NCI-H2227 (cell line): ENCODE data around the gene GCK.
A peak's percentile ranks its signal among the peaks of the same experiment; 100 is the strongest.

ENCODE experiments used
- DNase-seq: peaks from one replicate; lab custom pipeline; 2025; ENCODE audit not compliant: unreplicated experiment; lab: John Stamatoyannopoulos, UW

The GCK gene

GRCh38 chr7:44189286-44189992 is at the start of gene GCK:
Gene GCK (minus strand): TSS chr7:44189439. CDS start chr7:44188953, 486 bp downstream.
- peak; percentile 88 for DNase-seq

DNA sequence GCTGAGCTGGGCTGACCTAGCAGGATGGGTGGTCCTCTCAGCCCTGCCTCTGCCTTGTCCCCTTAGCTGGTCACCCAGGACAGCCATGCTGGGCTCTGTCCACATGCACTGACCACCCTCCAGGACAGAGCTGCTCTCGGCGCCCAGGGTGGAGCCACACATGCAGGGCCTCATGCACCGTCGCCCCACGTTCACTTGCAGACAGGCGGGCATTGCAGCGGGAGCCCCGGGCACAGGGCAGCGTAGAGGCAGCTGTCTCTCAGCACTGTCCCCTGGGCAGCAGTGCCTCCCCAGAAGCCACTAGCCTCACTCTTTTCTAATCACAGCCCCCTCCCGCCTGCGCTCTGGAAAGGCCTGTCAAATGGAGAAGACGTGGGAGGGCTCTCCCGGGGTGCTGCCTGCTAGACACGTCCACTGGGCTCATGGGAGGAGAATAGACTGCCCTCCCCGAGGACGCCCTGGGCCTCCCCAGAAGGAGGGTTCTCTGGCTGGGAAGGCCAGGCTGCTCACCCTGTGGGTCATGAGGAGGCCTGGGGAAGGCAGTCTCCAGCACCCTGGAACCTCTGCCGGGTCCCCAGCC is 49.0 kb upstream of the GCK start:
- no peak for DNase-seq

DNA sequence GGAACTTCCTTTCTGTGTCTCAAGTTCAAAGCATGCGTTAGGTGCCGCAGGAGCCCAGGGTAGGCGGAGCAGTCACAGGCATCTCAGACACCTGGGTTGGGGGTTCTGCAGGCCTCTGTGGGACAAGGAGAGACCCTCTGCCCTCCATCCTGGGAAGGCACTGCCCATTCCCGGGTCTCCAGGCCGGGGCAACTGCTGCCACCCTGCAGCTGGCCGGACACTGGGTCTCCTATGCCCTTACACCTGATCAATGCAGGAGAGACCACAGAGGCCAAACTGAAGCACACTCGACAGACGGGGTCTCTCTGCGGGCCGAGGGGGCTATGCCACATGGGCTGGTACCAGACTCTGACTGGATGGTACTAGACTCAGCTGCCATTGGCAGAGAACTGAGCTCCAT is 48.5 kb upstream of the GCK start:
- no peak for DNase-seq

DNA sequence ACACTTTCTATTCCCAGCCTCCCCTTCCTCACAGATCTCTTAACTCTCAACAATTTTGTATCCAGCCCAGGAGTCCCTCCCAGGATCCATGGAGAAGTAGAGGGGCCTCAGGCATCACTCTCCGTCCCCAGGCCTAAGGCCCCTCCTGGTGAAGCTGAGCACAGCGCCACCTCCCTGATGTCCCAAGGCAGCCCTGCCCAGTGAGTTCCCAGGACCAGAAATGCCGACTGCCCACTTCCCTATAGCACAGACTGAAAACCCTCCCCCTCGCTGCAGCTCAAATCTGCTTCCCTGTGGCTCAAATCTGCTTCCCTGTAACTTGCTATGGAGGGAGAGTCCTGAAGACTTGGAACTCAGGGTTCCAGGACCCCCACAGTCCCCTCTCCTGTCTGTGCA is 47.1 kb upstream of the GCK start:
- no peak for DNase-seq

- no peak for DNase-seq
Measured at GRCh38 chr7:44235582-44236332, 46.5 kb upstream of the GCK start.

DNA sequence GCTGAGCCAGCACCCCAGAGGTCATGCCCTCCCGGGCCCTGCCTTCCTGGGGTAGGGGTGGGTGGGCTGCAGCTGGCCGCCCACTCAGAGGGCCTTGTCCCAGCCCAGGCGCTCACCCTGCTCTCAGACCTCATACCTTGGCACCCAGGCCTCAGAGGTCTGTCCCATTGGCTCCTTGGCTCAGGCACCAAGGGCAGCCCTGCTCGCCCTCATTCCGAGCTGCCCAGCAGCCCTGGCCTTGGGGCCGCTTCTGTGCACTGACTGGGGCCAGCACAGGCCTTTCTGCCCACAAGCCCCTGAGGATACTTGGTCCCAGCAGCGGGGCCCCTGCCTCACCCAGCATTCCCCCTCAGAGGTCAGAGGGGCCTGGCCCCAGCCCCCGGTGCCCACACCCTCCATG is 45.8 kb upstream of the GCK start:
- no peak for DNase-seq

- no peak for DNase-seq
Measured at GRCh38 chr7:44232901-44233715, 43.9 kb upstream of the GCK start.

DNA sequence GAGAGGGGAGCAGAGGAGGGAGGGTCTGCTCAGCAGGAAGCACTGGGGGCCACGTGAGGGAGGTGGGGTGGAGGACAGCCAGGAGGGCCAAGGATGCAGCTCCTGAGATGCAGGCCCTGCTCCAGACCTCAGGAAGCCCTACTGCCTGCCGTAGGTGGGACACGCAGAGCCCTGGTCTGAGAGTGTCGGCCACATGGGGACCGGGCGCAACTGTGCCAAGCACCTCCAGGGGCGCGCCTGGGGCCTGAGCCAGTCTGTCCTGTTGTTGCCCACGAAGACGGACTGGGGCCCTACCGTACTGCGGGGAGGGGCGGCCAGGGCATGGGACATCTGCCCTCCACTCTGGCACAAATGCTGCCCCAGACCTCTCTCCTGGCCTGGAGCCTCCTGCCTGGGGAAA is 43.2 kb upstream of the GCK start:
- DNase-seq, result no peak

GRCh38 chr7:44231088-44231487 is 41.8 kb upstream of the GCK start:
- no peak for DNase-seq

DNA sequence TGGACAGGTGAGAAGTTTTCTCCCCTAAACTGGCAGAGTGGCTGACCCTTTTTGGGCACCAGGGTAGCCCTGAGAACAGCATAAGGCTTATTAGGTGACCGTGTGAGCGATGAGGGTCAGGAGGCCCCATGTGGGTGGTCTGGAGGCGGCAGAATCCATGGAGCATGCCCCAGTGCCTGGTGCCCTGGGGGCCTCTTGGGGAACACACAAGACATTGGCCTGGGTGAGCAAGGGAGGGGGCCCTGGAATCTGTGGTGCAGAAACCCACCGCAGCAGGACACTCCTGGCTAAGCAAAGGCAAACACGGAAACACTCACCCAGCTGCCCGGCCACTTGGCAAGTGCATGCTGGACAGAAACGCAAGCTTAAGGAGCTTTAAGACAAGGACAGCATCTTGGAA is 41.0 kb upstream of the GCK start:
- no peak for DNase-seq

DNA sequence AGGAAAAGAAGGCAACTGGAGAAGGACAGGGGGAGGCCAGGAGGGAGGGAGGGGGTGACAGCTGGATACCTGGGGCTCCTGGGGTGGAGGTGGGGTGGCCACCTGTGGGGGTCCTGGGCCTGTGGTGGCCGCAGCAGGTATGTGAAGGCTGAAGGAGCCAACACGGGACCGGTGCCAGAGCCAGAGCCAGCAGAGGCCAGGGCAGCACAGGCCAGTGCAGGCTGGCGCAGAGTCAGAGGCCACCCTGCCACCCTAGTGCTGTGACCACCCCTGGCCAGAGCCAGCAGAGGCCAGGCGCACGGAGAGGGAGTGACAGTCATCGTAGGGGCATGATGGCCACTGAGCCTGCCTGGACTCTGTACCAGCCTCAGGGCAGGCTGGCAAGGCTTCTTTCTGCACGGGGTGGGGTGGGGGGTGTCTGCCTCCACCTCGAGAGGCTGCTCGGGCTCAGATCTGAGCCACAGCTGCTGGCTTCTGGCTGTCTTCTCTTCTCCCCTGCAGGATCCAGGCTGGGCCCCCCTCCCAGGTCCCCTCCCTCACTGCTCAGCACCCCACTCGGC is 40.4 kb upstream of the GCK start:
- no peak for DNase-seq

- DNase-seq, result no peak
Measured at GRCh38 chr7:44228571-44229350, 39.5 kb upstream of the GCK start.

DNA sequence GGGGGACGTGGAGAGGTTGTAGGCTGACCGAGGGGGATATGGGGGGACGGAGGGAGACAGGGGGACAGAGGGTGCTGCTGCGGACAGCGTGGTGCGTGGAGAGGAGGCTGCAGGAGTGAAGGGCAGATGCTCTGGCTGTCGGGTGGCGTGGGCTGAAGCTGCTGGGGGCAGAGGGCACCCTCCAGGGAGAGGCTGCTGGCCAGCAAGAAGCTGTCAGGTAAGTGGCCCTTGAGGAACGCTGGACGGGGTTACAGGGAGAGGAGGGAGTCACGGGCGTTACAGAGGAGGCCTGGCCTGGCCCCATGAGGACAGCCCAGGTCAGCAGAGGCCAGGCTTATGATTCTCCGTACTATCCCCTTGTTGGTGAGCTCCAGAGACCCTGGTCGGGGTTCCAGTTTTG is 38.7 kb upstream of the GCK start:
- DNase-seq, result no peak

GRCh38 chr7:44226396-44226753 is 37.1 kb upstream of the GCK start:
- no peak for DNase-seq

- DNase-seq, result no peak
Measured at GRCh38 chr7:44225566-44226395, 36.5 kb upstream of the GCK start.

- no peak for DNase-seq
Measured at GRCh38 chr7:44224974-44225565, 35.8 kb upstream of the GCK start.

GRCh38 chr7:44224080-44224973 is 35.1 kb upstream of the GCK start:
- DNase-seq, result no peak

DNA sequence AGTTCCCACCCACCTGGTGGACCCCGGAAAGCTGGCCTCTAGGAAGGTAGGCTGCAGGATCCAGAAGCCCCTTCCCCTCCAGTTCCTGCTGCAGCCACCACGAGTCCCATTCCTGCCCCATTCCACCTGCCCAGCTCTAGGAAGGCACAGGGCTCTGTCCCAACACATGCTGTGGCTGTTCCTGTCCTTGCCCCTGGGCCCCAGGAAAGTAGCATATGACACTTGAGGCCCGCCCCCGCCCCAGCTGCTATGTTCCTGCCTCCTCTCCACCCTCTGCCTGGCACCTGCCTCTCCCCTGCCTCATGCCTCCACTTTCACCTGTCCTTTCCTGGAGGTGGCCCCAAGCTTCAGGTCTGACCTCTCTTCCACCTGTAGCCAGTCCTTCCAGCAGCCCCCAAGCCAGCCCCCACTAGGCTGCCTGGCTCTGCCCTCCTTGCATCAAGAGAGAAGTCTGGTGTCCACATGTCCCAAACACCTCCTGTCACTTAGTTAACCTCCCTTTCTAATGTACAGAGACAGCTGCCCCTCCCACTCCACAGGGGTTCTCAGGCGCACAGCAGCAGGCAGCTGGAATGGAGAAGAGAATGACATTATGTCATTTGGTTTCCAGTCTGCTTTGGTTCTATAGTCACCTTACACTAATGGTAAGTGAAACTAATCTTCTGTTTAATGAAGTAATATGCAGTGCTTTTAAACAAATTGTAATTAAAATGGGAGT is 34.3 kb upstream of the GCK start:
- peak; percentile 62 for DNase-seq
